B cell (primary cell): Measurements from ENCODE around the gene MOXD1. TPM values are rescaled to one million over a fixed set of nuclear protein-coding genes. Genes with fewer than 3 reads are reported as not detected.
A peak's percentile ranks its signal among the peaks of the same experiment; 100 is the strongest.

Source experiments
- ATAC-seq: fragments of 200-7000 bp; cut with Tn5 transposase; one replicate; pipeline ENCODE4 v1.10.0; 2021; ENCODE audit warnings: low read depth, mild to moderate bottlenecking, moderate number of reproducible peaks, moderate library complexity
- CTCF ChIA-PET: fragments of 350-600 bp; sonication (Branson Sonifier 250); formaldehyde crosslinking; loops from one replicate; lab custom pipeline; 2021; ENCODE audit warnings: antibody characterized with exemption, inconsistent platforms; lab: Charles Lee
- POLR2A ChIA-PET: fragments of 350-600 bp; sonication (Branson Sonifier 250); formaldehyde crosslinking; loops from one replicate; lab custom pipeline; 2021; ENCODE audit warnings: antibody characterized with exemption; lab: Charles Lee
- DNase-seq: peaks from one replicate; pipeline ENCODE4 v3.0.0; 2013
- H2AFZ ChIP-seq: 2 replicates; pipeline ENCODE4 v1.6.1; 2012; ENCODE audit warnings: mild to moderate bottlenecking, low read depth, low read length; ENCODE audit not compliant: insufficient read depth, poor library complexity, severe bottlenecking
- H3K27ac ChIP-seq, 2 donors: 1 replicate in 1 of 2; 2 replicates in 1 of 2; pipeline ENCODE4 v1.5.1; 2012 to 2013; ENCODE audit warnings: low read length in 2 of 2, mild to moderate bottlenecking in 2 of 2, moderate library complexity in 1 of 2
- H3K27me3 ChIP-seq, 4 experiments: fragments of 200-600 bp in 1 of 4; sonication (generic) in 1 of 4; replicated peaks in 1 of 4; 1 replicate in 2 of 4; 2 replicates in 2 of 4; pipeline versions ENCODE4 v1.6.1 to v1.7.0; 2013 to 2016; ENCODE audit warnings: low read length in 3 of 4, mild to moderate bottlenecking in 2 of 4, mixed read lengths in 1 of 4, moderate library complexity in 1 of 4; ENCODE audit not compliant: insufficient read depth in 4 of 4, control insufficient read depth in 3 of 4; ENCODE audit errors: control extremely low read depth in 1 of 4
- H3K36me3 ChIP-seq, 2 experiments: replicated peaks in 1 of 2; 1 replicate in 1 of 2; 2 replicates in 1 of 2; pipeline versions ENCODE4 v1.6.1 to v1.7.1; 2013; ENCODE audit warnings: low read length in 1 of 2; ENCODE audit not compliant: insufficient read depth in 2 of 2, control insufficient read depth in 1 of 2; ENCODE audit errors: control extremely low read depth in 1 of 2, extremely low read depth in 1 of 2
- H3K4me1 ChIP-seq, 2 donors: fragments of 200-600 bp in 1 of 2; sonication (generic) in 1 of 2; 1 replicate in 1 of 2; 2 replicates in 1 of 2; pipeline versions ENCODE4 v1.5.1 to v1.6.1; 2013 to 2017; ENCODE audit warnings: low read length in 2 of 2; ENCODE audit not compliant: control insufficient read depth in 2 of 2, insufficient read depth in 2 of 2
- H3K4me2 ChIP-seq: replicated peaks from 2 replicates; pipeline ENCODE3; 2012; ENCODE audit warnings: mild to moderate bottlenecking, low read depth, low read length; ENCODE audit not compliant: poor library complexity, severe bottlenecking
- H3K4me3 ChIP-seq, 5 experiments: fragments of 200-600 bp in 1 of 5; sonication (generic) in 1 of 5; 1 replicate in 3 of 5; 2 replicates in 2 of 5; pipeline versions ENCODE4 v1.5.1 to v1.7.0; 2011 to 2016; ENCODE audit warnings: low read length in 4 of 5, mild to moderate bottlenecking in 4 of 5, low read depth in 2 of 5, control low read depth in 1 of 5, moderate library complexity in 1 of 5; ENCODE audit not compliant: insufficient read depth in 1 of 5; ENCODE audit errors: control extremely low read depth in 1 of 5, extremely low read depth in 1 of 5
- H3K79me2 ChIP-seq: fragments of 200-600 bp; sonication (generic); one replicate; pipeline ENCODE4 v1.6.0; 2016; ENCODE audit warnings: low read length; ENCODE audit not compliant: control insufficient read depth, insufficient read depth
- H3K9ac ChIP-seq: fragments of 200-600 bp; sonication (generic); 2 replicates; pipeline ENCODE4 v1.6.1; 2017; ENCODE audit warnings: mild to moderate bottlenecking, low read length, moderate library complexity
- H3K9me3 ChIP-seq, 3 donors: one replicate each; pipeline versions ENCODE4 v1.6.1 to v1.7.1; 2013; ENCODE audit warnings: low read length in 2 of 3; ENCODE audit not compliant: control insufficient read depth in 2 of 3, insufficient read depth in 1 of 3; ENCODE audit errors: control extremely low read depth in 1 of 3
- H4K20me1 ChIP-seq: 2 replicates; pipeline ENCODE4 v1.6.0; 2012; ENCODE audit warnings: mild to moderate bottlenecking, low read length; ENCODE audit not compliant: insufficient read depth, control insufficient read depth, poor library complexity, severe bottlenecking
- H3K27ac Mint-ChIP-seq: one replicate; pipeline ENCODE4 v1.8.0; 2021; ENCODE audit warnings: mixed read lengths
- H3K27me3 Mint-ChIP-seq: one replicate; pipeline ENCODE4 v1.8.0; 2021; ENCODE audit warnings: mixed read lengths
- H3K4me1 Mint-ChIP-seq: one replicate; pipeline ENCODE4 v1.8.0; 2021; ENCODE audit warnings: mixed read lengths
- H3K4me3 Mint-ChIP-seq: one replicate; pipeline ENCODE4 v1.8.0; 2021; ENCODE audit warnings: mixed read lengths
- H3K9me3 Mint-ChIP-seq: one replicate; pipeline ENCODE4 v1.8.0; 2022; ENCODE audit warnings: mixed read lengths; ENCODE audit not compliant: insufficient read depth
- CTCF ChIP-seq: fragments of 200-600 bp; IDR thresholded peaks from one replicate; pipeline ENCODE4 v1.8.0; 2022; ENCODE audit warnings: antibody characterized with exemption, mild to moderate bottlenecking
- EZH2 ChIP-seq: IDR thresholded peaks from 2 replicates; pipeline ENCODE4 v1.6.1; 2012; ENCODE audit warnings: borderline replicate concordance, low read depth, mild to moderate bottlenecking, moderate library complexity, low read length; ENCODE audit not compliant: insufficient read depth, poor library complexity, severe bottlenecking
- WGBS: methylation state at CpG from one replicate; pipeline ENCODE4 v1.1.5; 2013; ENCODE audit warnings: missing lambda C conversion rate; ENCODE audit not compliant: insufficient coverage; 5-methylcytosine and 5-hydroxymethylcytosine counted together
- intact Hi-C: fragments of 100-400 bp; cut with micrococcal nuclease; formaldehyde crosslinking; loops from one replicate; pipeline ENCODE4 v1.10.0; 2022
- polyA plus RNA-seq: library from polyadenylated mRNA; depleted of rRNA; stranded (reverse); fragments of >200 nt; gene quantifications from 2 replicates; pipeline ENCODE4 v1.2.3, GENCODE V29; 2012
- total RNA-seq, 2 donors: library from RNA; stranded (reverse); fragments of 120-200 nt in 1 of 2; gene quantifications; 1 replicate in 1 of 2; 2 replicates in 1 of 2; pipeline versions ENCODE4 v1.2.3 to v1.2.4, GENCODE V29; 2013 to 2022

The MOXD1 gene
- total and polyA plus RNA-seq, 2 donors (not counting 1 experiment from before 2014, with no cell fraction given) = 1.5 to 7.0 TPM

GRCh38 chr6:132357120-132357519 is 44.2 kb downstream of the MOXD1 start:
- POLR2A ChIA-PET = interaction anchor here (0.6 kb wide), 1 partner anchor 1889 kb away, joined by 3 read pairs; no protein-coding TSS in a partner anchor
- Histone ChIP-seq H3K9ac (no peak overlapping the region), H3K4me1 (peaks cover 54 to 72% of the 10 kb centered on the region in 2 donors), H3K9me3 (peaks cover 0 to 9% (median 8%) of the 10 kb centered on the region in 3 donors), H3K4me3 (no peak overlapping the region), H3K4me2 (peak overlapping the region; percentile 39), H3K27ac (peak overlapping the region in 1 of 2 donors; percentile 59), H3K27me3 (no peaks in the 10 kb centered on the region), H2AFZ (no peak overlapping the region), H4K20me1 (no peaks in the 10 kb centered on the region), H3K36me3 (no peaks in the 10 kb centered on the region), H3K79me2 (peaks cover 20% of the 10 kb centered on the region)
- Mint-ChIP-seq H3K27ac (peak overlapping the region; percentile 86), H3K4me3 (peak overlapping the region; percentile 40), H3K9me3 (peaks cover 2% of the 10 kb centered on the region), H3K27me3 (no peaks in the 10 kb centered on the region), H3K4me1 (peaks cover 71% of the 10 kb centered on the region)
- ATAC-seq = no peak
- intact Hi-C loops = loop anchor here (10.0 kb wide), 2 partner anchors 48 to 1878 kb away; partner anchors contain the start of gene MOXD1
- TF ChIP-seq EZH2 (no peak), CTCF (no peak)
- CTCF ChIA-PET = no interaction called here
- no peak for DNase-seq

GRCh38 chr6:132354517-132355167 is 46.6 kb downstream of the MOXD1 start:
- ATAC-seq = peak; percentile 87
- H3K9me3 Mint-ChIP-seq = peaks cover 5% of the 10 kb centered on the region
- no peaks in the 10 kb centered on the region for H3K36me3 ChIP-seq
- H3K4me1 Mint-ChIP-seq = peaks cover 67% of the 10 kb centered on the region
- H3K9me3 ChIP-seq = peaks cover 0 to 9% (median 8%) of the 10 kb centered on the region in 3 donors
- TF ChIP-seq CTCF (no peak), EZH2 (no peak)
- H3K27ac ChIP-seq = peak overlapping the region; percentile 89 to 95
- CTCF ChIA-PET = interaction anchor here (0.8 to 7.2 kb wide), 15 partner anchors 9 to 141 kb away, joined by 3 to 68 read pairs (median 6); no protein-coding TSS in a partner anchor
- peak overlapping the region; percentile 48 for H2AFZ ChIP-seq
- peak overlapping the region; percentile 66 for H3K4me2 ChIP-seq
- peak overlapping the region; percentile 67 for H3K4me3 Mint-ChIP-seq
- H3K9ac ChIP-seq = peak overlapping the region; percentile 50
- peak overlapping the region; percentile 89 for H3K27ac Mint-ChIP-seq
- H4K20me1 ChIP-seq = no peaks in the 10 kb centered on the region
- POLR2A ChIA-PET = interaction anchor here (0.6 to 2.9 kb wide), 5 partner anchors 8 to 158 kb away, joined by 4 to 16 read pairs (median 5); partner anchors contain the start of gene STX7
- intact Hi-C loops = loop anchor here (1.0 to 10.0 kb wide), 10 partner anchors 11 to 1880 kb away; partner anchors contain the start of genes MED23, MOXD1, RPS12 and STX7
- H3K27me3 Mint-ChIP-seq = no peaks in the 10 kb centered on the region
- 9% methylated on average over 7 of the region's 7 CpGs for WGBS
- peak overlapping the region in 4 of 5 experiments; percentile 10 to 37 (median 17) for H3K4me3 ChIP-seq
- peaks cover 20% of the 10 kb centered on the region for H3K79me2 ChIP-seq
- no peaks in the 10 kb centered on the region for H3K27me3 ChIP-seq
- peaks cover 43 to 63% of the 10 kb centered on the region in 2 donors for H3K4me1 ChIP-seq
- peak; percentile 94 for DNase-seq
